ENCODE measurements around the gene SNAPC4. TPM values are rescaled to one million over a fixed set of nuclear protein-coding genes. Genes with fewer than 3 reads are reported as not detected.
"Not testable (repeated sequence)": the region's sequence is repeated elsewhere in the genome, so short reads cannot be mapped to it uniquely, and the experiment has no call there.

The SNAPC4 gene
- total RNA-seq, 3 donors from 2014 or later = 7.4 to 7.6 (median 7.6) TPM

- intact Hi-C loops (cut with DNase I, micrococcal nuclease) = no loop called here
- no peaks in the 10 kb centered on the region for H3K4me1 ChIP-seq (ENCODE audit: low read depth)
- no peaks in the 10 kb centered on the region for H3K36me3 ChIP-seq (ENCODE audit: low read depth)
- H3K4me3 ChIP-seq = no peak overlapping the region
- TF ChIP-seq, protein P1, sequence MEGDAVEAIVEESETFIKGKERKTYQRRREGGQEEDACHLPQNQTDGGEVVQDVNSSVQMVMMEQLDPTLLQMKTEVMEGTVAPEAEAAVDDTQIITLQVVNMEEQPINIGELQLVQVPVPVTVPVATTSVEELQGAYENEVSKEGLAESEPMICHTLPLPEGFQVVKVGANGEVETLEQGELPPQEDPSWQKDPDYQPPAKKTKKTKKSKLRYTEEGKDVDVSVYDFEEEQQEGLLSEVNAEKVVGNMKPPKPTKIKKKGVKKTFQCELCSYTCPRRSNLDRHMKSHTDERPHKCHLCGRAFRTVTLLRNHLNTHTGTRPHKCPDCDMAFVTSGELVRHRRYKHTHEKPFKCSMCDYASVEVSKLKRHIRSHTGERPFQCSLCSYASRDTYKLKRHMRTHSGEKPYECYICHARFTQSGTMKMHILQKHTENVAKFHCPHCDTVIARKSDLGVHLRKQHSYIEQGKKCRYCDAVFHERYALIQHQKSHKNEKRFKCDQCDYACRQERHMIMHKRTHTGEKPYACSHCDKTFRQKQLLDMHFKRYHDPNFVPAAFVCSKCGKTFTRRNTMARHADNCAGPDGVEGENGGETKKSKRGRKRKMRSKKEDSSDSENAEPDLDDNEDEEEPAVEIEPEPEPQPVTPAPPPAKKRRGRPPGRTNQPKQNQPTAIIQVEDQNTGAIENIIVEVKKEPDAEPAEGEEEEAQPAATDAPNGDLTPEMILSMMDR (IDR thresholded peaks at IDR 0.05) = no peak
- H3K9me3 ChIP-seq = no peaks in the 10 kb centered on the region
- ATAC-seq = no peak
- no peak for DNase-seq
Observed at GRCh38 chr9:136430588-136431234, 30.7 kb upstream of the SNAPC4 start.

- Histone ChIP-seq H3K9me3 (no peaks in the 10 kb centered on the region), H3K4me1 (ENCODE audit: low read depth) (no peaks in the 10 kb centered on the region), H3K4me3 (no peak overlapping the region), H3K36me3 (ENCODE audit: low read depth) (no peaks in the 10 kb centered on the region)
- intact Hi-C loops (cut with DNase I, micrococcal nuclease) = no loop called here
- no peak for DNase-seq
- peak; percentile 17 for ATAC-seq
- TF ChIP-seq, protein P1 (IDR thresholded peaks at IDR 0.05) = no peak
Observed at GRCh38 chr9:136429683-136430491, 29.9 kb upstream of the SNAPC4 start.

DNA sequence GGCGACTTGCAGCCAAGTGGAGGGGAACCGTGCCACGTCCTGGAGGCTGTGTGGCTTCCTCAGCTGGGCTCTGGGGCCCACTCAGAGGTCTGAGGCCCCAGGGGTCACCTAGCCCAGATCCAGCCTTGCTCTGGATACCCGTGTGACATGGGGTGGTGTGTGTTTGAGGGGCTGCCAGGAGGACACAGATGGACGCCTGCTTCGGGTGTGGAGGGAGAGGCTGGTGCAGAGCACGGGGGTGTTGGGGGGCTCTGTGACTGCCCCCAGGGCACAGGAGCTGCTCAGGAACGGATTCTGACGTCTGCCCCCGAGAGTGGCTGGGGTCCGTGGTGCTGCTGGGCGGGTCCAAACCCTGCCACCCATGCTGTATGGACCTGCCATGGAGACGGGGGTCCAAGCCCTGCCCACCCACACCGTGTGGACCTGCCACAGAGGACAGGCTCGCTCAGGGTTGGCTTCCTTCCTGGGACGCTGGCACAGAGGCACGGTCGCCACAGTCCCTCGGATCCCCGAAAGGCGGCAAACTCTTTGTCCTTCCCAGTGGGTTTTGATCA is 29.2 kb upstream of the SNAPC4 start:
- intact Hi-C loops (cut with DNase I, micrococcal nuclease) = no loop called here

DNA sequence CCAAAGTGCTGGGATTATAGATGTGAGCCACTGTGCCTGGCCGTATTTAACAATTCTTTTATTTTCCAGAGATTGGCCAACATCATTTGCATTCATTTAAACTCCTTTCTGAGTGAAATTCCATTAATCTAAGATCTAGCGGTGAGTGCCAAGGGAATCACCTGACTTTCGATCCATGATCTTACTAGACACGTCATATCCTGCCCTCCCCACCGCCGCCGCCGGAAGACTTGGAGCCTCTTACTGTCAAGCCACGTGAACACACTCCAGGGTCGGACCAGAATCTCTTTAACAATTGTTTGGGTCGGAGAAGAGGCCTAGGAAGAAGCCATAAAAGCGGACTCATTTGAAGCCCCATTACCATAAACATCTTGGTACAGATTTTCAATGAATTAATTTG is 26.8 kb upstream of the SNAPC4 start:
- H3K36me3 ChIP-seq (ENCODE audit: low read depth) = no peaks in the 10 kb centered on the region
- intact Hi-C loops (cut with DNase I, micrococcal nuclease) = no loop called here
- TF ChIP-seq, protein P1 (IDR thresholded peaks at IDR 0.05) = no peak

More for the DNA sequence above, 29.2 kb upstream of the SNAPC4 start:
- no peak overlapping the region for H3K4me3 ChIP-seq
- TF ChIP-seq, protein P1 (IDR thresholded peaks at IDR 0.05) = no peak
- ATAC-seq (no peak), DNase-seq (no peak)
- H3K36me3 ChIP-seq (ENCODE audit: low read depth) = no peaks in the 10 kb centered on the region
- no peaks in the 10 kb centered on the region for H3K4me1 ChIP-seq (ENCODE audit: low read depth)
- no peaks in the 10 kb centered on the region for H3K9me3 ChIP-seq

GRCh38 chr9:136425367-136425766 is 25.4 kb upstream of the SNAPC4 start:
- ATAC-seq; intact Hi-C loops (cut with DNase I, micrococcal nuclease); H3K36me3 ChIP-seq (ENCODE audit: low read depth); H3K4me1 ChIP-seq (ENCODE audit: low read depth); DNase-seq; H3K9me3 ChIP-seq; H3K4me3 ChIP-seq: not testable (repeated sequence)

More for the DNA sequence above, 26.8 kb upstream of the SNAPC4 start:
- DNase-seq = no peak
- no peaks in the 10 kb centered on the region for H3K4me1 ChIP-seq (ENCODE audit: low read depth)
- no peak overlapping the region for H3K4me3 ChIP-seq
- no peaks in the 10 kb centered on the region for H3K9me3 ChIP-seq
- ATAC-seq = no peak
